ENCODE data around the gene RUNX2.

Gene RUNX2

GRCh38 chr6:45584127-45584526, 256.0 kb downstream of the RUNX2 start:
- no peak overlapping the region for H3K4me3 ChIP-seq (ENCODE audit: low read length)
- no peak for TF ChIP-seq CTCF (conservative IDR thresholded peaks at IDR 0.05; ENCODE audit: low read length)
- DNase-seq (ENCODE audit: low read depth) = no peak

- DNase-seq (ENCODE audit: low read depth) = no peak
- H3K4me3 ChIP-seq (ENCODE audit: low read length) = no peak overlapping the region
- no peak for TF ChIP-seq CTCF (conservative IDR thresholded peaks at IDR 0.05; ENCODE audit: low read length)
Observed at GRCh38 chr6:45586216-45587171, 258.4 kb downstream of the RUNX2 start.

- no peak for TF ChIP-seq CTCF (conservative IDR thresholded peaks at IDR 0.05; ENCODE audit: low read length)
- no peak overlapping the region for H3K4me3 ChIP-seq (ENCODE audit: low read length)
- no peak for DNase-seq (ENCODE audit: low read depth)
Observed at GRCh38 chr6:45587229-45588060, 259.3 kb downstream of the RUNX2 start.

GRCh38 chr6:45589367-45589766, 261.2 kb downstream of the RUNX2 start:
- no peak overlapping the region for H3K4me3 ChIP-seq (ENCODE audit: low read length)
- no peak for DNase-seq (ENCODE audit: low read depth)
- TF ChIP-seq CTCF (conservative IDR thresholded peaks at IDR 0.05; ENCODE audit: low read length) = no peak

- peak; percentile 70 for DNase-seq (ENCODE audit: low read depth)
- TF ChIP-seq CTCF (conservative IDR thresholded peaks at IDR 0.05; ENCODE audit: low read length) = no peak
- H3K4me3 ChIP-seq (ENCODE audit: low read length) = no peak overlapping the region
Observed at GRCh38 chr6:45590226-45590625, 262.1 kb downstream of the RUNX2 start.

- peak; percentile 41 for DNase-seq (ENCODE audit: low read depth)
- TF ChIP-seq CTCF (conservative IDR thresholded peaks at IDR 0.05; ENCODE audit: low read length) = no peak
- no peak overlapping the region for H3K4me3 ChIP-seq (ENCODE audit: low read length)
Observed at GRCh38 chr6:45590696-45591184, 262.6 kb downstream of the RUNX2 start.

All from AG10803 (cell line).